ENCODE results near the gene IKBIP.

DNA sequence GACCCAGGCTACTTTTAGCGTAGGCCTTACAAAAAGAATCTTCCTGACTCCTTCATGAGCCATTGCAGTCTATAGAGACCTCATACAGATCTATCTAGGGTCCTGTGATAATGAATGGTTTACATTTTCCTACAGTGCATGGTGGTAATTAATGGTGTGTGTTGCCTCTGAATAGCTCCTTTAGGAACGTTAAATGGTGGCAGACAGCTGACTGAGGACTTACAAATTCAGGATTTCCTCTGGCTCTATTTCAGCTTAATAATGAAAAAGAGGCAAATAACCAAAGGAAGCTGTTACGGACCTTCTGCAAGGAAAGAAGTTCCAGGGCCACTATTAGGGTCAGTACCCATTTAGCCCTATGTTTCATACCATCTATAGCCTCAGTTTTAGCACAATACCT, 5.1 kb downstream of the IKBIP start:
- TF ChIP-seq POLR2AphosphoS5 (IDR thresholded peaks at IDR 0.05; ENCODE audit: borderline replicate concordance, low read depth, low read length) = no peak
- TF ChIP-seq EZH2 (IDR thresholded peaks at IDR 0.05) = no peak
- TF ChIP-seq FOXP2 (optimal IDR thresholded peaks at IDR 0.05; ENCODE audit: control extremely low read depth, extremely low read length, insufficient read depth) = no peak

Data from SK-N-MC (cell line).